T-helper 1 cell (primary cell): ENCODE data around the gene SMIM44.

ENCODE experiments used
- DNase-seq, 5 donors: peaks; one replicate each; pipeline ENCODE4 v3.0.0-alpha.2; 2012 to 2020

Gene SMIM44

GRCh38 chr19:3475449-3475848, 7.8 kb downstream of the SMIM44 start:
- no peak for DNase-seq

GRCh38 chr19:3474614-3475013, 8.6 kb downstream of the SMIM44 start:
- DNase-seq, result no peak

- DNase-seq, result no peak
Measured at GRCh38 chr19:3474010-3474409, 9.2 kb downstream of the SMIM44 start.

GRCh38 chr19:3471954-3472655, 11.1 kb downstream of the SMIM44 start:
- DNase-seq, result peak in 1 of 5 donors; percentile 26

GRCh38 chr19:3470500-3471128, 12.6 kb downstream of the SMIM44 start:
- no peak for DNase-seq

- no peak for DNase-seq
Measured at GRCh38 chr19:3469638-3470499, 13.4 kb downstream of the SMIM44 start.

GRCh38 chr19:3468211-3468610, 15.0 kb downstream of the SMIM44 start:
- no peak for DNase-seq

- DNase-seq, result no peak
Measured at GRCh38 chr19:3467437-3468198, 15.6 kb downstream of the SMIM44 start.

GRCh38 chr19:3466635-3467034, 16.6 kb downstream of the SMIM44 start:
- DNase-seq, result no peak

GRCh38 chr19:3465552-3465951, 17.7 kb downstream of the SMIM44 start:
- no peak for DNase-seq

- no peak for DNase-seq
Measured at GRCh38 chr19:3464587-3465235, 18.5 kb downstream of the SMIM44 start.

GRCh38 chr19:3463714-3464586, 19.3 kb downstream of the SMIM44 start:
- DNase-seq, result no peak

- no peak for DNase-seq
Measured at GRCh38 chr19:3462991-3463713, 20.1 kb downstream of the SMIM44 start.

- no peak for DNase-seq
Measured at GRCh38 chr19:3459965-3460582, 23.2 kb downstream of the SMIM44 start.

GRCh38 chr19:3459089-3459881, 24.0 kb downstream of the SMIM44 start:
- no peak for DNase-seq

GRCh38 chr19:3458229-3459088, 24.8 kb downstream of the SMIM44 start:
- DNase-seq, result no peak

- no peak for DNase-seq
Measured at GRCh38 chr19:3457528-3458228, 25.6 kb downstream of the SMIM44 start.
